ENCODE data around the gene TMEFF2.

Gene TMEFF2

DNA sequence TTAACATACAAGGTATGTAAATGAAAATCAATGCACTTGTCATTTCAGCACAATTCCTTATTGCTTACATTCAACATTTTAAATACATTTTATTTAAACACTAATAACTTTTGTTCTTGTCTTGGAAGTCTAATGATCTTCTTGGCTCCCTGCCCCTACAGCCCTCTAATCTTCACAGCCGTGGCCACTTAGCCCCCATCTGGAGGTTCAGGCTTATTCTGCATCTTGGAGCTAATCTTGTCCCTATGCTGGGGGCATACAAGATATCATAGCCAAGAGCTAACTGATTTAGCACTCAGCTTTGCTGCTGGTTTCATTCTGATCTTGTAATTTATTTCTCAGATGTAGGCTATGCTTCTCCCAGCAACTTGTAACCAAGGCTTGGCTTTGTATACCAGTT lies 140.8 kb downstream of the TMEFF2 start:
- DNase-seq = no peak

DNA sequence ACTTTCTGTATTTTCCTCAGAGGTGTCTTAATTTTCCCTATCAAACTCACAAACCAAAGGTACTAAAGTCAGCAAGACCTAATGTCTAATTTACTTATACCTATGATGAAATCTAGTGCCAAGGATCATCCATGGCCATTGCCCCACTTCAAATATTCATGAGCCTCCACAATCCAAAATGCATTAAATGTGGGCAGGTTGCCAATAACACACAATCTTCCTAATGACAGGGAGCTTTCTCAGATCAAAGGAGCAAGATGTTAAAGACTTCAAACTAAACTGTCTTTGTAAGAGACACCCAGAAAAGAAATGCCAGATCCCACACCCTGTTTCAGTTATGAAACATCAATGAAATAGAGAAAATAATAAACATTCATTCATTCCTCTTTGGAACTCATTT lies 143.2 kb downstream of the TMEFF2 start:
- DNase-seq = no peak

DNA sequence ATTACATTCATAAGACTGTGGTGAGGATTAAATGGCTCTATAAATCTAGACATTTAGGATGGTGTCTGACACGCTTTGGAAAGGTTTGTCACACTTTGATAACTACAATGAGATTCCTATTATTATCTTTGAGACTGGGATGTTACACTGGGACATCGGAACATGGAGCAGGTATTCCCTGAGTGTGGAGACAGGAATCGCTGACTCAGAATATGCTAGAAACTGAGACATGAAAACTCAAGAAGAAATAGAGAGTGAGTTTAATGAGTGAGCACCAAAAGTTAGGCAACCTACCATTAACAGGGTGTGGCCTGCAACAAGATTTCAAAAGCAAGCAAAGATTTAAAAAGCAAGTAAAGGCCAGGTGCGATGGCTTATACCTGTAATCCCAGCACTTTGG lies 145.4 kb downstream of the TMEFF2 start:
- DNase-seq = no peak

DNA sequence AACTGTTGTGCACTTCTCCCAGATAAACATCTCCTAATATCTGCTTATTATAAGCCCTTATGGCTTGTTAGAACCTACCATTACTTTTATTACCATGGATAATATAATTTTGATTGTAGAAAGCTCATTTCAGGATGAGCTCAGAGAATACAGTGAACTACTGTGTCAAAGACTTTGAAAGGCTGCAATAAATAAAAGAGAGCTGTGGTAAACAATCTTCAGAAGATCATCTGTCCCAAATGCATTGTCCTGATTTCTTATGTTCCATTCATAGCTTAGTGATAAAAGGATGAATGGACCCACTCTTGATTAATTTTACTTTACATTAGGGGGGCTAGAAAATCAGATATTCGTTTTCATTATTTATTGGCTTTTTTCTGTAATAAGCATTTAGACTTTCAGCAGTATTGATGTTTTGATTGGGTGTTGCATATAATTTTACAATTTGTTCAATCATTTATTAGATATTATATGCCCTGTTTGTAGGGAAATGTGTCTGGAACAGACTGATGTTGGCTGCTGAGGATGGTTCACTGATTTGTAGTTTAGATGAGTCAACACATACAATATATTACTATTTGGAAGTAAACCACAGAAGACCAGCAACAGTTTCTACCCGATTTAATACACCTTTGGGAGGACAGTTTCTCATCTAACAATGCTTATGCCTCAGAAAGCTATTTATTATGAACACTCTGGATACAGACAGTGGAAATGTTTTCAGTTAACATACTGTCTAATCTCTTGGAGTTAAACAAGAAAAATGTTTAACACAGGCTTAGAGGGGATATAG lies 147.2 kb downstream of the TMEFF2 start:
- DNase-seq = no peak

DNA sequence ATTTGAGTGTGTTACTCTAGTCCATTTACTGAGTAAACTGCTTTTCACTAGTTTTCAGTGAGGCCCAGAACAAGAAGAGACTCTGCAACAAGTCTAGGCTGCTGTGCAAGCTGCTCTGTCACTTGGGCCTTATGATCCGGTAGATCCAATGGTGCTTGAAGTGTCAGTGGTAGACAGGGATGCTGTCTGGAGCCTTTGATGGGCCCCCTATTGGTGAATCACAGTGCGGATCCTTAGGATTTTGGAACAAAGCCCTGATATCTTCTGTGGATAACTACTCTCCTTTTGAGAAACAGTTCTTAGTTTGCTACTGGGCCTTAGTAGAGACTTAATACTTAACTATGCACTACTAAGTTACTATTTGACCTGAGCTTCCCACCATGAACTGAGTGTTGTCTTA lies 150.2 kb downstream of the TMEFF2 start:
- DNase-seq = no peak

DNA sequence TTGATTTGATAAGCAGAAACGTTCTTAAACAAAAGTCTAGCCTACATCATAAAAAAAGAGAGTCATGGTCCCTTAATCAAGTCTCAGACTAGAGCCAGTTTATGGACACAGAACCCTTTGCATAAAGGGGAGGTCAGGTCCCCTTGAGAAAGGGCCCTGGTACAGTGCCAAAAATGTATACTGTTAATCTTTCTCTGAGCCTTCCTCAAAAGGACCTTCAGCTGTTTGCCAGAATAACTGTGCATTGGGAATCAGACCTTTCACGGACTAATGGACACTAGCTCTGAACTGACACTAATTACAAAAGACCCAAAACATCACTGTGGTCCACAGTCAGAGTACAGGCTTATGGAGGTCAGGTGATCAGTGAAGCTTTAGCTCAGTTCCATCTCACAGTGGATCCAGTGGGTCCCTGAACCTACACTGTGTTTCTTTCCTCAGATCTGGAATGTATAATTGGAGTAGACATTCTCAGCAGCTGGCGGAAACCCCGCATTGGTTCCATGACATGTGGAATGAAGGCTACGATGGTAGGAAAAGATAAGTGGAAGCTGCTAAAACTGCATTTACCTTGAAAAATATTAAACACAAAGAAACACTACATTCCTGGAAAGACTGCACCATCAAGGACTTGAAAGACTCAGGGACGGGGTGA lies 151.4 kb downstream of the TMEFF2 start:
- DNase-seq = no peak

DNA sequence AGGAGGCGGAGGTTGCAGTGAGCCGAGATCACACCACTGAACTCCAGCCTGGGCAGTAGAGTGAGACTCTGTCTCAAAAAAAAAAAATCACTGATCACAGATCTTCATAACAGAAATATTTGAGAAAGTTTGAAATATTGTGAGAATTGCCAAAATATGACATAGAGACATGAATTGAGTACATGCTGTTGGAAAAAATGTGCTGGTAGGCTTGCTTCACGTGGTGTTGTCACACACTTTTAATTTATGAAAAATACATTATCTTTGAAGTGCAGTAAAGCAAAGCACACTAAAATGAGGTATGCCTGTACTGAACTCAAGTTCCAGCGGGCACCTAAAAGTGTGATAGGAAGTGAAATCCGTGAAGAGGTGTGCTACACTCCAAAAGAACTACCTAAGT lies 152.6 kb downstream of the TMEFF2 start:
- no peak for DNase-seq

DNA sequence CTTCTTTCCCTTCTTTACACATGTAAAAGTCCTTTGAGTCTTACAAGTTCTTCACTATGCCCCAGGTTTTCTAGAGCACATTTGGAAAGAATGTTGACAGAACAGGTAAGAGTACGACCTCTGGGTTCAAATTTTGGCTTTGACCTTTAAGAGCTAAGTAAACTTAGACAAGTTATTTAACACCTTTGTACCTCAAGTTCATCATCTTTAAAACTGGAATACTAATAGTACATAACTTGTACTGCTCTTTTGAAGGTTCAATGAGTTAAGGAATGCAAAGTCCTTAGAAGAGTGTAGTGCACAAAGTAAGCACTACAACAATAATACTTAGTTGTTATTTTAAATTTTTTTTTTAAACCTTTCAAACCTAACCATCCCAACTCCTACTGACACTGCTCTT lies 156.6 kb downstream of the TMEFF2 start:
- DNase-seq = no peak

DNA sequence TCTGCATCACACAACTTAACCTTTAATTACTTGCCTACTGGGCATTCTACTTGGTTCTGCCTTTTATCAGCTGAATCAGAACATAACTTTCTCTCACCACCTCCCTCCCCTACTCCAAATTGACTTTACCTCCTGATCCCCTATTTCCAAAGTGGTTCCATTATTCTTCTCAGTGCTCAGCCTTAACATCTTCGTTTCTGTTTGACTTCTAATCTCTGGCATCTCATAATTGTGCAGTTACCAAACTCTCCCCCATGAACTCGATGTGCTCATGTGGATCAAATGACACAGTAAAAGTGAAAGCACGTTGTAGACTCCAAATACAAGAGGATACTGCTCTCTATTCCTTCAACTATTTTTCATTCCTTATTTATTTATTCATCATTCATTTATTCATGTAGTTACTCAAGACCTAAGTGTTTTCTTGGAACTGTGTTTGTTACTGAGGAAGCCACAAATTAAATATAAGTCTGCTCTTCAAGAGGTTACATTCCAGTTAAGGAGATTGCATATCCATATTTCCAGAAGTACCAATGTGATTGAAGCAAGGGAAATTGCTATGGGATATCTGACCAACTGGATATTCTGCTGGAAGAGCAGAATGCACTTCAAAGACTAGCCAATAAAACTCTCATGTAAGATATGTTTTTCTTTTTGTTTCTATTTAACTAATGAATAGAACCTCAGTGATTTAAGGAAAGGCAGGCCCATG lies 158.8 kb downstream of the TMEFF2 start:
- no peak for DNase-seq

DNA sequence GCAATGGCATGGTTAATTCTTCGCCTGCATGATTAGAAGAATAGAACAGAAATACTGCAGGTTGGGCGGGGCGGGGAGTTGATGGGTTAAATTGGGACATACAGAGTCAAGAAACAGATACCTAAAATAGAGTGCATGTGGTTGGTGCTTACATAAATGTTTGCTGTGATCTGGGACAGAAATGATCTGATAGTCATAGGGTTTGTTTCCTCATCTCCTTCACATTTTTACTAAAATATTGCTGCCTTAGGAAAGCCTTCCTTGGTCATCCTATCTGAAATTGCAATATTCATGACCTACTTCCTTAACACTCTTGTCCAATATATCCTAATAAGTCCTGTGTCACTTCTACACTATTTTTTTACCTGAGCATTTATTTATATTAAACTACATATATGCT lies 163.9 kb downstream of the TMEFF2 start:
- DNase-seq = no peak

DNA sequence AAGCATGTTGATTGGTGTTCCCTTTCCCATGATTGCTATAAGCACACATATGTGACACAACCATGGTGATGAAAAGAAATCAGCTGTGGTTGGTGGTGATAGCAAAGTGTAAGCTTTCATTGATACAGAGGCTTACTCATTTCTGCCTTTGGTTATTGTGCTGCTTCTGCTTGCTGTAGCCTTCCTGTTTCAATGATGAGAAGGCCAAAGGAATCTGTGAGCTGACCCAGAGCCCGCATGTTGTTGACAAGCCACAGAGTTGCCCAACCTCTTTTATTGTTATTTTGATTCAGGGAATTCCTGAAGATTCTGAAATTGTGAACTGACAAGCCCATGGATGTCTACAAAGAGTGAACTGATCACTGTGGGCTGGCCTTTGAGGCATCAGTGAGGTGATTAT lies 164.4 kb downstream of the TMEFF2 start:
- DNase-seq = no peak

DNA sequence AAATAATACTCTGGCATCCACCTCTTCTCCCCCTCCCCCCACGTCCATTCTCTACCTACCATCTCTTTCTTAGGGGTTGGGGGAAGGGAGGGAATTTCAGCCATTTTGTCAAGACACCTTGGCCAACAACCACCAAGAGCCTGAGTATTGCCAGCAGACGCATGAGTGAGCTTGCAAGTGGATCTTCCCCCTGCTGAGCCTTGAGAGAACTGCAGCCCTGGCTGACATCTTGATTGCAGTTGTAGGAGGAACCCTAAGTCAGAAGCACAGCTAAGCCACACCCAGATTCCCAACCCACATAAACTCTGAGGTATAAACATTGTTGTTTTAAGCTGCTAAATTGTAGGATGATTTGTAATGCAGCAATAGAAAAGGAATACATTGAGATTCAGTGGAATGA lies 165.6 kb downstream of the TMEFF2 start:
- DNase-seq = no peak

DNA sequence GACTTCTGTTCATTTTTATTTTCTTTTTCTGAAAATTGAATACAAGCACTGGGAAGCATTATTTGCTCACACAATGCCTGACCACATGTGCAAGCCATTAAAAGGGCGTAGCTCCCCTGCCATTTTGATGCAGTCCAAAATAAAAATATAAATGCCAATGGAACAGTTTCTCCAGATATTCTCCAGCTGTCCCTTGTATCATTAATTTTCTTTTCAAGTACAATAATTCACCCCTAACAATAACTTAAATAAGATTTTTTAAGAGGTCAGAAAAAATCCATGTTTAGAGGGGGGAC lies 168.0 kb downstream of the TMEFF2 start:
- DNase-seq = no peak

DNA sequence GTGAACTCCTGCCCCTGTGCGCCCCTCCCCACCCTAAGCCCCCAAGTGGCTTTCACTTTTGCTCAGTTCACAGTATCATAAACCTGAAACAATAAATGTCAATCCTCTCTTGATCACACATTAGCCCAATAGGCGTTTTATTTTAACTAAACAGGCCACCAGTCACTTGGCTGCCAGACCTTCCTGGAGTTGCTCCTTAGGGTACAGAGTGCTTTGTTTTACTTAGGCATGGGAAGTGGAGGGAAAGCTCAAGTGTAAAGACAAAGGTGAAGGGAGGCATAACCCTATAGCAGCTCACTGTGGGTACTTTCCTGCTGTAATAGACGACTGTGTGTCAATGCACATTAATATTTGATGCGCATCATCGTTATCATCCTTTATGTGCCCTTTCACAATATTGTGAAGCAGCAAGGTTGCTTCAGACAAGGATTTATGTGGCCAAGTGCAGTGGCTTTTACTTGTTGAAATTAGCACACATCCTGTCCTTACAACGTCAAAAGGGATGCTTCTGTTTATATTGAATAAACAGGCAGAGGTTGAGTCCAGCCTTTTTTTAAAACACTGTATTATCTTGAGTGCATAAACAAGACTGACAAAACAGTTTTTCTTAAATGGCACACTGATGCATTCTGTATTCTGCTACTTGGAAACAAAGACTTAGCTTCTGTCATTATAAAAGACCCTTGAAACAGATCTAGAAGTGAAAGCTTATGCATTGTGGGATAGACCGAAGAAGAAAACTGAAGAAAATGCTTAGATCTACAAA lies 168.5 kb downstream of the TMEFF2 start:
- no peak for DNase-seq

DNA sequence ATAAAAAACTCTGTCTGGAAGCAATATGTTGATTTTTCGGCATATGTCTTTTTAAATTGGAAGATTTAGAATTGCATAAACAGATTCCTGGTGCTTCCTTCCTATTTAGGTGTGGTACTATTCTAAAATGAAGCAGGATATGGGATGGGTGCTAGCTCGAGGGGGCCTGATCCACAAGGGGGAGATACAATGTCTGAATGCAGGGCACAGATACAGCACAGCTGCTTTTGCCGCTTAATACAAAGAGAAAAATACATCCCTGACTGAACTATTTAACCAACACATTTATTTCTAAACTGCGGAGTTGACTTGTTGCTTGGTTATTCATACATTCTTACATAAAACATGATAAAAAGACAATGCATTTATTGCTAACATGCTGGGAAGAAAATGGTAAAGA lies 169.1 kb downstream of the TMEFF2 start:
- DNase-seq = no peak

DNA sequence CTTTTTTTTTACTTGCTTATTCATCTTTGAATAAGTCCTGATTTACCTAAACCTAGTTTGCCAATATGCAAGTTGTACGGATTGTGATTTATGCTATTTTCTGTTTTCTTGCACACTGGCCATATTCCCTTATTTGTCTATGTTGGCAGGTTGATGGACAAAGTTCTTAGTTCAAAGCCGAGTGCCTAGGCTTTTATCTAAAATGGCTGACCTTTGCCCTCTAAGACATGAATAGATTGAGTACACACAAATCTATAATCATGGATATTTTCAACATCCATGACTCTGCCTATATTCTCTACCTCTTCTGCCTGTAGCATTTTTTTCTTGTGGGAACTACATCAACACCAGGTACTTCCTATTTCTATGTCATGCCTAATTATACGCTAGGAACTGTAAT lies 171.7 kb downstream of the TMEFF2 start:
- no peak for DNase-seq

DNA sequence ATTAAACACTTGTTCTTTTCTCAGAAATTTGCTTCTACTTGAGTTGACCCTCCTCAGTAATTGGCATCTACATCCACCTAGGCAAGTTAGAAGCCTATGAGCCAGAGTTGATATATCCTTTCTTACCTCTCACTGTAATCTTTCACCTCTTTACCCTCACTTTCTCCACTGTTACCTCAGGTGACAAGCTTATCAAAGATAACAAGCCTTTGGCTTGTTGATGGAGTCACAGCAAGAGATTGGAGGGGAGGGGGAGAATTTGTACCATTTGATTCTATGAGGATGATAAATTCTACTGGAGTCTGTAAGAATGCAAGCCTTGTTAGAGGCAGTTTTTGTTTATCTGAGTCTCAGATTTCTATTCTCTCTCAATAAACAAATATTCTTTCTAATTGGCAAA lies 176.9 kb downstream of the TMEFF2 start:
- no peak for DNase-seq

DNA sequence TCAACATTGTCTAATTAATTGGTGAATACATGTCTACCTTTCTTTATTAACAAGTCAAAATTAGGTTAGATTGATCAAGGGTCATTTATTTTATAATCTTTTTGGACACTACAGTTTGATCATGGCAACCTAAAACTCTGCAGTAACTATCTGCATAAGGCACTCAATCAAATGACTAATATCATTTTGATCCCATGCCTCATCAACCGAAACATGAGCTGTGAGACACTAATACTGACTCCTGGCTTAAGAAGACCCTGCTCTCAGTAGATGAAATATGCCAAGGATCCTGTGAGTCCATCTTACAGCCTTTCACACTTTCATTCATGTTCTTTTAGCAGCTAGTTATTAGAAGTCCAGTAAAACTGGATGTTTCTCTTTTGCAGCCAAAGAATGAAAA lies 178.5 kb downstream of the TMEFF2 start:
- no peak for DNase-seq

DNA sequence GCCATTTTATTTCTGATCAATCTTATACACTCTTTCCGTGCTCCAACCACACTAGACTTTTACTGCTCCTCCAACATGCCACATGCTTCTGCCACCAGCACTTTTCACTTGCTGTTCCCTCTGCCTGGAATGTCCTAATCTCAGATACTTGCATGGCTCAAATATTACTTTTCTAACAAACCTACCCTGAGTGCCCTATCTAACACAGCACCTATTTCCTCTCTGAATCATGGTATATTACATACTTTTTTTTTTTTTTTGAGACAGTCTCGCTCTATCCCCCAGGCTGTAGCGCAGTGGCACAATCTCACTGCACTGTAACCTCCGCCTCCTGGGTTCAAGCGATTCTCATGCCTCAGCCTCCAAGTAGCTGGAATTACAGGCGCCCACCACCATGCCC lies 181.5 kb downstream of the TMEFF2 start:
- DNase-seq = no peak

DNA sequence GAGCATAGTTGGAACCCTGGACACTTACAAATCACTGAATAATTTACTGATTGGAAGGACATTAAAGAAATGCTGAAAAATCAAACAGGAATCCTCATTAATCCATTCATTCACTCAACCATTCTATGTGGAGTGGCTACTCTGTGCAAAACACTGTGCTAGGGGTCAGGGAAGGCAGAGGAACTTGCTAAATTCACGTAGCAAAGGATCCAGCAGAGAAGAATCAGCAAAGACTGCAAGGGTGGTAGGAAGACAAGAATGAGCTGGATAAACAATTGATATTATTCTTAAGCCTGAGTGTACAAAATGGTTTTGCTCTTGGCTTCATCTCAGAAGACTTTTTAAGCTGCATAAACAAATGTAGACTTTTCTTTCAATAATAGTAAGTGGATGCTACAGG lies 183.5 kb downstream of the TMEFF2 start:
- DNase-seq = no peak

DNA sequence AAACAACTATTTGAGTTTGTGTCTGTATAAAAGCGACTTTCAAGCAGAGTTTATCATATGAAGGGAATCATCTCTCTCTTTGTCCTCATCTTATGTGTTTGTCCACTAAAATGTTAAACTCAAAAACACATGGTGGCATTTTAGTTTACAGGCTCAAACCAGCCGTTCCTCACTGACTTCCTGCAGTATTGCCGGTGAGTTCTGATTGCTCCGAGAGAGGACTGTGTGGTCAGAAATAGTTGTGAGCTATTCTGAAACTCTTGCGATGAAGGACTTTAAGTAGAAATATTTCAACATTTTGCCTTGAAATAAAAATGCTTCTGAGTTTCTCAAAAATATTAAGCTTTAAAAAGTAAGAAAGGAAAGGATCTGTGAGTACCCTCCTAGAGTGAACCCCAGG lies 184.7 kb downstream of the TMEFF2 start:
- DNase-seq = no peak

DNA sequence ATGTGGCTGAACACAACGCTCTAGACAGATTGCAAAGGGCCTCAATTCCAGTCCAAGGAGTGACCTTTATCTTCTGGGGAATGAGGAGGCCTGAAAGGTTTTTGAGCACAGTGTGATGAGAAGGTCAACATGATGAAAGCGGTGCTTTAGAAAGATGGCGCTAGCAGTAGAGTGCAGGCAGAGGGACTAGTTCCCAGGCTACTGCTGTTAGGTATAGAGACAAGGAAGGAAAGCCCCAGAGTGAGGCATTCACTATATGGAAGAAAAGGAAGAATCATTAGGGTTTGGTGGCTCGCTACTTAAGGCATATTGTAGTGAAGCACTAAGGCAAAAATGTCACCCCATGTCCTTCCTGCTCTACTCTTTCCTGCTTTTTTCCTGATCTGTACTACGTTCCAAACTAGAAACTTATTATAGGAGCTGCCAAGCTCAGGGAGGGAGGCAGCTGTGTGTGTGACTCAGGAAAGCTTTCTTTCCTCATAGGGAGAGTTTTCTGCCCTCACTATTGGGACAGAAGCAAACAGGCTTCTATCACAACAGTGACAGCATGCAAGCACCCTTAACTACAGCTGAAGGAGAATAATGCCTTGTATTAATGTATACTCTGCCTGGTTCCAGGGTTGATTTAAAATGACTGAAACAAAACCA lies 187.0 kb downstream of the TMEFF2 start:
- no peak for DNase-seq

DNA sequence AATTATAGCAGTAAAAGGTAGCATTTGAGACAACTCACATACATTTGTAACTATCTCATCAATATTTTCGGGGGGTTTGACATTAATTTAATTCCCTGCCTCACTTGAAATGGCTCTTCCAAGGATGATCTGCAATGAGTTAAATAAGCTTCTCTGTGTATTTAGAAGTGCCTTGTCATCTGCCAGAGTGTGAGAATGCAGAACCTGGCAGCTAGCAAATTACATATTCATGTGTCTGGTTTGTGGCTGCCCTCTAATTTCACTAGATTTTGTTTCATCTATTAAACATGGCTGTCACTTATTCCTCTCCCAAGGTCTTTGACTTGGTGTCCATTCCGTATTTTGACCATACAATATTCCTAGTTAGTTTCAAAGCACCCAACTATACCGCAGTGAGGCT lies 189.5 kb downstream of the TMEFF2 start:
- DNase-seq = no peak
